Liver (tissue), 9 donors: ENCODE measurements around the gene RPL26. TPM values are rescaled to one million over a fixed set of nuclear protein-coding genes. Genes with fewer than 3 reads are reported as not detected.
"Not testable (repeated sequence)": the region's sequence is repeated elsewhere in the genome, so short reads cannot be mapped to it uniquely, and the experiment has no call there.

ENCODE experiments used
- DNase-seq: peaks from one replicate; pipeline ENCODE4 v3.0.0-alpha.2; 2017; ENCODE audit warnings: low spot score
- H3K27ac ChIP-seq, 2 donors: one replicate each; pipeline ENCODE4 v1.7.0; 2013; ENCODE audit warnings: inconsistent platforms in 2 of 2, low read length in 2 of 2, control low read depth in 1 of 2, low read depth in 1 of 2, mild to moderate bottlenecking in 1 of 2
- H3K27me3 ChIP-seq, 4 donors: one replicate each; pipeline versions ENCODE4 v1.6.1 to v1.7.0; 2013; ENCODE audit warnings: low read length in 3 of 4, inconsistent platforms in 1 of 4, mild to moderate bottlenecking in 1 of 4, moderate library complexity in 1 of 4; ENCODE audit not compliant: control insufficient read depth in 4 of 4, insufficient read depth in 4 of 4
- H3K36me3 ChIP-seq, 4 donors: one replicate each; pipeline versions ENCODE4 v1.6.1 to v1.7.0; 2013; ENCODE audit warnings: low read length in 3 of 4, mild to moderate bottlenecking in 3 of 4, low read depth in 1 of 4, moderate library complexity in 1 of 4; ENCODE audit not compliant: control insufficient read depth in 4 of 4, insufficient read depth in 3 of 4
- H3K4me1 ChIP-seq, 4 donors: one replicate each; pipeline versions ENCODE4 v1.6.1 to v1.7.0; 2013; ENCODE audit warnings: low read length in 3 of 4, mild to moderate bottlenecking in 3 of 4, moderate library complexity in 1 of 4; ENCODE audit not compliant: control insufficient read depth in 4 of 4, insufficient read depth in 4 of 4
- H3K4me3 ChIP-seq, 3 donors: one replicate each; pipeline versions ENCODE4 v1.6.1 to v1.7.0; 2013; ENCODE audit warnings: low read length in 3 of 3, control low read depth in 1 of 3, low read depth in 1 of 3, mild to moderate bottlenecking in 1 of 3
- H3K9ac ChIP-seq, 2 donors: one replicate each; pipeline ENCODE4 v1.7.0; 2013; ENCODE audit warnings: low read length in 2 of 2, mild to moderate bottlenecking in 2 of 2, moderate library complexity in 2 of 2, control low read depth in 1 of 2, low read depth in 1 of 2
- H3K9me3 ChIP-seq, 4 donors: one replicate each; pipeline versions ENCODE4 v1.6.1 to v1.7.0; 2013; ENCODE audit warnings: low read length in 3 of 4; ENCODE audit not compliant: control insufficient read depth in 4 of 4
- ATF3 ChIP-seq: IDR thresholded peaks from 2 replicates; pipeline ENCODE4 v1.6.1; 2016; ENCODE audit warnings: antibody characterized with exemption
- EGR1 ChIP-seq, 2 donors: IDR thresholded peaks; 2 replicates each; pipeline ENCODE4 v1.6.1; 2016 to 2018; ENCODE audit warnings: antibody characterized with exemption in 2 of 2, low read depth in 2 of 2
- FOXA1 ChIP-seq: IDR thresholded peaks from 2 replicates; pipeline ENCODE4 v1.6.1; 2016; ENCODE audit warnings: antibody characterized with exemption
- FOXA2 ChIP-seq: IDR thresholded peaks from 2 replicates; pipeline ENCODE4 v1.6.1; 2016; ENCODE audit warnings: antibody characterized with exemption
- HNF4A ChIP-seq, 2 donors: conservative IDR thresholded peaks; 2 replicates each; pipeline ENCODE4 v1.6.1; 2016; ENCODE audit warnings: antibody characterized with exemption in 2 of 2, mild to moderate bottlenecking in 2 of 2
- HNF4G ChIP-seq: IDR thresholded peaks from 2 replicates; pipeline ENCODE4 v1.6.1; 2016; ENCODE audit warnings: antibody characterized with exemption
- MAX ChIP-seq: IDR thresholded peaks from 2 replicates; pipeline ENCODE4 v1.6.1; 2016; ENCODE audit warnings: antibody characterized with exemption
- RAD21 ChIP-seq, 2 donors: IDR thresholded peaks; 2 replicates each; pipeline ENCODE4 v1.6.1; 2016; ENCODE audit warnings: antibody characterized with exemption in 2 of 2, mild to moderate bottlenecking in 2 of 2
- REST ChIP-seq: IDR thresholded peaks from 2 replicates; pipeline ENCODE4 v1.6.1; 2016; ENCODE audit warnings: antibody characterized with exemption, mild to moderate bottlenecking
- RXRA ChIP-seq, 2 donors: IDR thresholded peaks; 2 replicates each; pipeline ENCODE4 v1.6.1; 2017 to 2018; ENCODE audit warnings: antibody characterized with exemption in 2 of 2, mild to moderate bottlenecking in 1 of 2
- SP1 ChIP-seq: IDR thresholded peaks from 2 replicates; pipeline ENCODE4 v1.6.1; 2018; ENCODE audit warnings: antibody characterized with exemption, mild to moderate bottlenecking
- TAF1 ChIP-seq: conservative IDR thresholded peaks from 2 replicates; pipeline ENCODE4 v1.6.1; 2016; ENCODE audit warnings: antibody characterized with exemption, mild to moderate bottlenecking
- YY1 ChIP-seq: IDR thresholded peaks from 2 replicates; pipeline ENCODE4 v1.6.1; 2016; ENCODE audit warnings: antibody characterized with exemption, mild to moderate bottlenecking
- WGBS: extraction: QIAGEN DNeasy Blood & Tissue Kit; methylation state at CpG from one replicate; pipeline ENCODE4 v1.1.7; 2013; 5-methylcytosine and 5-hydroxymethylcytosine counted together
- polyA plus RNA-seq, 2 donors: library from polyadenylated mRNA; stranded (reverse) in 1 of 2; unstranded in 1 of 2; fragments of 200-250 nt in 1 of 2; fragments of >200 nt in 1 of 2; fragmentation: Nextera tagmentation in 1 of 2; extraction: Ambion mirVana in 1 of 2; gene quantifications; one replicate each; pipeline versions ENCODE4 v1.2.1 to v1.2.3, GENCODE V29; 2013 to 2015
- total RNA-seq, 2 donors: library from RNA; depleted of rRNA; stranded (reverse); fragments of >200 nt; gene quantifications; one replicate each; pipeline ENCODE4 v1.2.3, GENCODE V29; 2014
- TF ChIP-seq, protein P1 (sequence below): IDR thresholded peaks from 2 replicates; pipeline ENCODE4 v1.6.1; 2016; ENCODE audit warnings: antibody characterized with exemption
- donor health status: healthy.
- donor health status: healthy.
- donor health status: healthy.
- donor health status: healthy.
- donor health status: healthy.

The RPL26 gene
- total and polyA plus RNA-seq, 4 donors = 309 to 1,192 (median 1,053) TPM

- TF ChIP-seq SP1 (no peak), REST (no peak), TAF1 (no peak), YY1 (no peak)
- DNase-seq = no peak
Observed at GRCh38 chr17:8350339-8350738, 32.7 kb downstream of the RPL26 start.

GRCh38 chr17:8347001-8347400 lies 36.0 kb downstream of the RPL26 start:
- H3K27me3 ChIP-seq, H3K9me3 ChIP-seq, DNase-seq, H3K9ac ChIP-seq, H3K27ac ChIP-seq, H3K4me3 ChIP-seq, H3K4me1 ChIP-seq, H3K36me3 ChIP-seq: not testable (repeated sequence)
- 50% methylated on average over 25 of the region's 25 CpGs for WGBS

More at GRCh38 chr17:8350339-8350738, 32.7 kb downstream of the RPL26 start:
- peaks cover 0 to 2% (median 0%) of the 10 kb centered on the region in 4 donors for H3K27me3 ChIP-seq
- H3K9ac ChIP-seq = no peak overlapping the region
- H3K4me3 ChIP-seq = no peak overlapping the region
- no peaks in the 10 kb centered on the region for H3K36me3 ChIP-seq
- WGBS = 90% methylated on average over 7 of the region's 7 CpGs
- H3K27ac ChIP-seq = no peak overlapping the region
- no peaks in the 10 kb centered on the region for H3K9me3 ChIP-seq
- no peaks in the 10 kb centered on the region for H3K4me1 ChIP-seq

DNA sequence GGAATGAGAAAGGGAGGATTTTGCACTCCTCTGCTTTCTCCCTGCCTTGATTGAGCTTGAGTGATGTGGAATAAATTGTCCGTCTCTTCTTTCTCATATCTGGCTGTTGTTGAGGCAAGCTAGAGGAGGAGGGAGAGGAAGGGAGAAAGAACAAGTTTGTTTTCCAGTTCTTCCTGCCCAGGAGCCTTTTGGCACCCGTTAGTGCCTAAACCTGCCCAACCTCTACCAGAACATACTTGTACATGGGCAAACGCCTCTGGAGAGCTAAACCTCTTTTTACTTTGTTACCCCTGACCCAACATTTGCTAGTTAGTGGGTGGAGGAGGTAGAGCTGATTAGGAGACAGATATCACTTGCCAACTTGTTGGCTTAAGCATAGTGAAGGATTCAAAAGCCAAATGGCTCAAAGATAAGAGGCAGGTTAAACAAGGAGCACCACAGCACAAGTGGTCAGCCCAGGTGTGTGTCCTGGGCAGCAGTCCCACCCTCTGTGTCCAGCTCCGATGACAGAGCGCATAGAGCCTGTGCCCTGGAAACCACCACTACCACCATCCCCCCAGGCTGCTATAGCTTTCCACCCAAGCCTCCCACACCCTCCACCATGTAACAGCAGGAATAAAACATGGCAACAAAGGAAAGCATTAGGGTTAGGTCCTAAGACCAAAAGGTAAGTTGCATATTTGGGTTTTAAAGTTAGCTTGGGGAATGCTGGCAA lies 36.9 kb downstream of the RPL26 start:
- 43% methylated on average over 5 of the region's 5 CpGs for WGBS
- H3K27me3 ChIP-seq = peaks cover 0 to 2% (median 0%) of the 10 kb centered on the region in 4 donors
- TF ChIP-seq, protein P1, sequence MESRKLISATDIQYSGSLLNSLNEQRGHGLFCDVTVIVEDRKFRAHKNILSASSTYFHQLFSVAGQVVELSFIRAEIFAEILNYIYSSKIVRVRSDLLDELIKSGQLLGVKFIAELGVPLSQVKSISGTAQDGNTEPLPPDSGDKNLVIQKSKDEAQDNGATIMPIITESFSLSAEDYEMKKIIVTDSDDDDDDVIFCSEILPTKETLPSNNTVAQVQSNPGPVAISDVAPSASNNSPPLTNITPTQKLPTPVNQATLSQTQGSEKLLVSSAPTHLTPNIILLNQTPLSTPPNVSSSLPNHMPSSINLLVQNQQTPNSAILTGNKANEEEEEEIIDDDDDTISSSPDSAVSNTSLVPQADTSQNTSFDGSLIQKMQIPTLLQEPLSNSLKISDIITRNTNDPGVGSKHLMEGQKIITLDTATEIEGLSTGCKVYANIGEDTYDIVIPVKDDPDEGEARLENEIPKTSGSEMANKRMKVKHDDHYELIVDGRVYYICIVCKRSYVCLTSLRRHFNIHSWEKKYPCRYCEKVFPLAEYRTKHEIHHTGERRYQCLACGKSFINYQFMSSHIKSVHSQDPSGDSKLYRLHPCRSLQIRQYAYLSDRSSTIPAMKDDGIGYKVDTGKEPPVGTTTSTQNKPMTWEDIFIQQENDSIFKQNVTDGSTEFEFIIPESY = no peak
- no peak for TF ChIP-seq YY1
- TF ChIP-seq HNF4G = no peak
- no peak for TF ChIP-seq EGR1 (IDR thresholded peaks at IDR 0.05; ENCODE audit: low read depth in 2 of 2)
- TF ChIP-seq SP1 = no peak
- no peak for TF ChIP-seq REST
- TF ChIP-seq FOXA1 = no peak
- no peak for TF ChIP-seq FOXA2
- TF ChIP-seq RAD21 (IDR thresholded peaks at IDR 0.05) = no peak
- TF ChIP-seq RXRA (IDR thresholded peaks at IDR 0.05) = no peak
- no peak for TF ChIP-seq TAF1
- no peak for TF ChIP-seq MAX
- TF ChIP-seq HNF4A (conservative IDR thresholded peaks at IDR 0.05) = no peak
- no peak for TF ChIP-seq ATF3
- no peak overlapping the region for H3K27ac ChIP-seq
- DNase-seq = no peak
- no peak overlapping the region for H3K9ac ChIP-seq
- H3K4me3 ChIP-seq = no peak overlapping the region
- no peaks in the 10 kb centered on the region for H3K36me3 ChIP-seq
- no peaks in the 10 kb centered on the region for H3K4me1 ChIP-seq
- no peaks in the 10 kb centered on the region for H3K9me3 ChIP-seq
